NCI-H2029 (cell line): ENCODE measurements around the gene TPPP.
A peak's percentile ranks its signal among the peaks of the same experiment; 100 is the strongest.

Experiments used
- DNase-seq: peaks from one replicate; lab custom pipeline; 2025; lab: John Stamatoyannopoulos, UW

The TPPP gene

GRCh38 chr5:677131-678101 lies 15.7 kb downstream of the TPPP start:
- DNase-seq: no peak

- DNase-seq: no peak
Observed at GRCh38 chr5:676699-677076, 16.5 kb downstream of the TPPP start.

GRCh38 chr5:675871-676698 lies 17.1 kb downstream of the TPPP start:
- no peak for DNase-seq

- no peak for DNase-seq
Observed at GRCh38 chr5:675111-675870, 17.9 kb downstream of the TPPP start.

- DNase-seq: no peak
Observed at GRCh38 chr5:674630-675011, 18.5 kb downstream of the TPPP start.

GRCh38 chr5:673831-674629 lies 19.1 kb downstream of the TPPP start:
- DNase-seq: no peak

GRCh38 chr5:673161-673830 lies 19.9 kb downstream of the TPPP start:
- DNase-seq: no peak

GRCh38 chr5:672329-673160 lies 20.6 kb downstream of the TPPP start:
- DNase-seq: peak; percentile 93

GRCh38 chr5:671459-672328 lies 21.5 kb downstream of the TPPP start:
- DNase-seq: peak; percentile 40

- DNase-seq: no peak
Observed at GRCh38 chr5:670396-671270, 22.5 kb downstream of the TPPP start.

GRCh38 chr5:669842-670395 lies 23.2 kb downstream of the TPPP start:
- no peak for DNase-seq

- no peak for DNase-seq
Observed at GRCh38 chr5:669111-669841, 23.9 kb downstream of the TPPP start.

GRCh38 chr5:668283-668995 lies 24.7 kb downstream of the TPPP start:
- no peak for DNase-seq

GRCh38 chr5:666816-667498 lies 26.2 kb downstream of the TPPP start:
- DNase-seq: no peak

GRCh38 chr5:665956-666711 lies 27.0 kb downstream of the TPPP start:
- no peak for DNase-seq
